Posterior cingulate gyrus (tissue), 11 donors: Measurements from ENCODE around the gene GALNT4.

ENCODE experiments used
- DNase-seq, 10 donors: peaks; one replicate each; pipeline versions ENCODE4 v3.0.0 to v3.0.0-alpha.2; 2020 to 2021; ENCODE audit warnings: mixed read lengths in 3 of 10
- intact Hi-C: fragments of 100-400 bp; cut with DNase I; formaldehyde crosslinking; loops from one replicate; pipeline ENCODE4 v1.15.1; 2023

The GALNT4 gene

DNA sequence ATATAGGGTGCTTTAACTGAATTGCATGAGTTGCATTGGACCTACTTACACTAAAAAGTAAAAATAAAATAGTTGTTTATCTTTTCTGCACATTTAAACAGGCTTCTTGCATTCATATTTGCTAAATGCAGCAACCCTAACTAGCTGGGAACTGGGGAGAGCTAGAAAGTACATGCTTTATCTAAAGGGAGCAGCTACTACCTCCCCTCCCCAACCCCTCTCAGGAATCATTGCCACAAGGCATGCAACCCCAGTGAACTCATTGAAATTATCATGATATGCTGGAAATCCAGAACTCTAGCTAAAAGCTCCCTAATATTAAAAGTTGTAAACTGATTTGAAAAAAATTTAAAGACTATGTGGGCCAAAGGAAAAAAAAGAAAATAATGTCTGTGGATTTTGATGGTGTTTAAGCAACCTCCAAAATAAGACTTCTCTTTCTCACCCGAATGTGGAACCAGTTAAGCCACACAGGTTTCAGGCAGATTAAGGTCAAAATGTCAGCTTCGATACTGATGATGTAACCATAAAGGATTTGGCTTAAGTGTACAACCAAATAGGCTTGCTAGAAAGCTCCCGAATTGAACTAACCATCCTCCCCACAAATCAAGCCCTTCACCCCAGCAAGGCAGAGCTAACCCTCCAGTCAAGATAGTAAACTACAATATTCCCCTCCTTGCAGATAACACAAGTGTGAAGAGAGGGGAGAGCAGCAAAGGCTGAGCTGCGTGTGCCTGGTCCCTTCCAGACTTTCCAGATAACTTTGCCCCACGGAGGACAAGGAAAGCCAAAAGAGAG is 15.0 kb upstream of the GALNT4 start:
- intact Hi-C loops = loop anchor here (5.0 to 10.0 kb wide), 2 partner anchors 563 to 1395 kb away; no protein-coding TSS in a partner anchor

GRCh38 chr12:89538897-89539296 is 14.3 kb upstream of the GALNT4 start:
- intact Hi-C loops = no loop called here
- no peak for DNase-seq

More for the DNA sequence above, 15.0 kb upstream of the GALNT4 start:
- no peak for DNase-seq

- intact Hi-C loops = no loop called here
- no peak for DNase-seq
Measured at GRCh38 chr12:89537389-89537788, 12.8 kb upstream of the GALNT4 start.

GRCh38 chr12:89529738-89530137 is 5.1 kb upstream of the GALNT4 start:
- intact Hi-C loops = loop anchor here (1.0 to 5.0 kb wide), 3 partner anchors 58 to 1387 kb away; partner anchors contain the start of genes CEP290 and TMTC3
- DNase-seq = no peak

DNA sequence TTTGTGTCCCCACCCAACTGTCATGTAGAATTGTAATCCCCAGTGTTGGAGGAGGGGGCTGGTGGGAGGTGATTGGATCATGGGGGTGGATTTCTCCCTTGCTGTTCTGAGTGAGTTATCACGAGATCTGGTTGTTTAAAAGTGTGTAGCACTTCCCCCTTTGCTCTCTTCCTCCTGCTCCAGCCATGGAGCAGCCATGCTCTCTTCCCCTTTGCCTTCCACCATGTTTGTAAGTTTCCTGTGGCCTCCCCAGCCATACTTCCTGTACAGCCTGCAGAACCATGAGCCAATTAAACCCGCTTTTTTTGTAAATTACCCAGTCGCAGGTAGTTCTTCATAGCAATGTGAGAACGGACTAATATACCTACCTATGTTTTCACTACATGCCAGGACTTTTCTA is 3.8 kb upstream of the GALNT4 start:
- intact Hi-C loops = loop anchor here (5.0 kb wide), 1 partner anchor 1386 kb away; the partner anchor contains the start of genes CEP290 and TMTC3
- no peak for DNase-seq

DNA sequence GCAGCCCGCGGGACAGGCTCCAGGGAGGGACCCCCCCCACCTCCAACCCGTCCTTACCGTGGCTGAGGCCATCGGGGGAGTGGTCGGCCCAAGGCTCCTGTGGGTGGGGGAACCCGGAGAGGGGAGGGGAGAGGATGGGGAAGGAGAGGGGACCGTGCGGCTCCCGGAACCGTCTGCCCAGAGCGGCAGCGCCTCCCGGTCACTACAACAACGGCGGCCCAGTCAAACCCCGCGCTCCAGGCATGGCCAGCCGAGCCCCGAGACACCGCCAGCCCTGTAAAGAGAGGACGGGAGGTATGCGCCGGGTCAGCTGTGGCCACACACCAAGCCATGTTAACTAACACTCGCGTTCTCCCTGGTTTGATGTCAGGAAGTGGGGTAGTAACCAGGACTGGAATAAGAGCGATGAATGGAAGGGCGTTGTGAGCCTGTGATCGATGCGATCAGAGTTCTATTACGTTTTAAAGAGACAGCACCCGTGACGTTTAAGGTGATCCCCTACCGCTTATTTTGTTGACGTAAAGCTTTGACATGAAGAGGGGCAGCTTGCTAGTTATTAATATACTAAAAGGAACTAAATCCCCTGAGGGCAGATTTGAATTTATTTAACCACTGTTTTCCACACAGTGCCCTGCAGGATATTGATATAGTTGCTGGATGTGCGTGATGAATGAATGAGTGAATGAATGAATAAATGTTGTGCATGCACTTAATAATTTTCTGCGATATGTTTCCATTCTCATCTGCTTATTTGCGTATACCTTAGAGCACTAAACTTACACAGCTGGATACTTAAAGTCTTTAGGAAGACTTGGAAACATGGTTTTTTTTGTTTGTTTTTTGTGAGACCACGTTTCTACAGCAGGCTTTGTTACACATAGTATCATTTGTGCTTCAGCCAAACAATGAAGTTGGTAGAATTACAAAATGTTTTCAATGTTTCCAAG is 1.5 kb upstream of the GALNT4 start, which contains the start of gene POC1B:
POC1B (minus strand) TSS at position 224 of the 947 bp plus-strand sequence; CDS start at position 72, 152 bp downstream.
- peak; percentile 77 to 97 (median 86) for DNase-seq
- intact Hi-C loops = loop anchor here (5.0 kb wide), 1 partner anchor 1384 kb away; the partner anchor contains the start of genes CEP290 and TMTC3

- intact Hi-C loops = loop anchor here (5.0 kb wide), 1 partner anchor 1383 kb away; the partner anchor contains the start of genes CEP290 and TMTC3
- peak in 9 of 10 donors; percentile 19 to 91 (median 34) for DNase-seq
Measured at GRCh38 chr12:89525305-89525823, 768 bp upstream of the GALNT4 start.

GRCh38 chr12:89523843-89524540 is 604 bp downstream of the GALNT4 start:
- intact Hi-C loops = loop anchor here (1.0 kb wide), 1 partner anchor 54 kb away; no protein-coding TSS in a partner anchor
- peak in 1 of 10 donors; percentile 29 for DNase-seq

GRCh38 chr12:89523393-89523792 is 1.2 kb downstream of the GALNT4 start:
- no peak for DNase-seq
- intact Hi-C loops = no loop called here

- no peak for DNase-seq
- intact Hi-C loops = no loop called here
Measured at GRCh38 chr12:89521364-89522223, 3.0 kb downstream of the GALNT4 start.

GRCh38 chr12:89517720-89518119 is 6.9 kb downstream of the GALNT4 start:
- intact Hi-C loops = no loop called here

DNA sequence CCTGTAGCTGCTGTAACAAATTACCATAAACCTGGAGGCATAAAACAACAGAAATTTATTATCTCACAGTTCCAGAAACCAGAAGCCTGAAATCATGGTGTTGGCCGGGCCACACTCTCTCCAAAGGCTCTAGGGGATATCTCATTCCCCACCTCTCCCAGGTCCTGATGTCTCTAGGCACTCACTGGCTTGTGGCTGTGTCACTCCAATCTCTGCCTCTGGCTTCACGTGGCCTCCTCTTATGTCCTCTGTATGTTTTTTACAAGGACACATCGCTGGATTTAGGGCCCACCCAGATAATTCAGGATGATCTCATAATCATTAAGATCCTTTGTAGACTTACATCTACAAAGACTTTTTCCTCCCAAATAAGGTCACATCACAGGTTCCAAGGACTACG is 8.0 kb downstream of the GALNT4 start:
- intact Hi-C loops = no loop called here

More at GRCh38 chr12:89517720-89518119, 6.9 kb downstream of the GALNT4 start:
- DNase-seq = no peak

GRCh38 chr12:89514751-89515150 is 9.8 kb downstream of the GALNT4 start:
- intact Hi-C loops = no loop called here
- DNase-seq = no peak

More for the DNA sequence above, 8.0 kb downstream of the GALNT4 start:
- no peak for DNase-seq

DNA sequence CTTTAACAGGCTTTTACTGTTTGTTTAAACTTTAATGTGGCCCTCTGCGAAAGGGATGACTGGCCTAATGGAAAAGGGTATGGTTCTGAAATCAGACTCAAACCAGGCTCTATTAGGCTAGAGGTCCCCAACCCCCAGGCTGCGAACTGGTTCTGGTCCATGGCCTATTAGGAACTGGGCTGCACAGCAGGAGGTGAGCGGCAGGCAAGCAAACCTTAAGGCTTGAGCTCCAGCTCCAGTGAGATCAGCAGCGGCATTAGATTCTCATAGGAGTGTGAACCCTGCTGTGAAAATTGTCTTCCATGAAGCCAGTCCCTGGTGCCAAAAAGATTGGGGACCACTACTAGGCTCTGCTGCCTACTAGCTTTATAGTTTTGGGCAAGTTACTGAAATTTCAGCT is 11.1 kb downstream of the GALNT4 start:
- no peak for DNase-seq
- intact Hi-C loops = no loop called here

DNA sequence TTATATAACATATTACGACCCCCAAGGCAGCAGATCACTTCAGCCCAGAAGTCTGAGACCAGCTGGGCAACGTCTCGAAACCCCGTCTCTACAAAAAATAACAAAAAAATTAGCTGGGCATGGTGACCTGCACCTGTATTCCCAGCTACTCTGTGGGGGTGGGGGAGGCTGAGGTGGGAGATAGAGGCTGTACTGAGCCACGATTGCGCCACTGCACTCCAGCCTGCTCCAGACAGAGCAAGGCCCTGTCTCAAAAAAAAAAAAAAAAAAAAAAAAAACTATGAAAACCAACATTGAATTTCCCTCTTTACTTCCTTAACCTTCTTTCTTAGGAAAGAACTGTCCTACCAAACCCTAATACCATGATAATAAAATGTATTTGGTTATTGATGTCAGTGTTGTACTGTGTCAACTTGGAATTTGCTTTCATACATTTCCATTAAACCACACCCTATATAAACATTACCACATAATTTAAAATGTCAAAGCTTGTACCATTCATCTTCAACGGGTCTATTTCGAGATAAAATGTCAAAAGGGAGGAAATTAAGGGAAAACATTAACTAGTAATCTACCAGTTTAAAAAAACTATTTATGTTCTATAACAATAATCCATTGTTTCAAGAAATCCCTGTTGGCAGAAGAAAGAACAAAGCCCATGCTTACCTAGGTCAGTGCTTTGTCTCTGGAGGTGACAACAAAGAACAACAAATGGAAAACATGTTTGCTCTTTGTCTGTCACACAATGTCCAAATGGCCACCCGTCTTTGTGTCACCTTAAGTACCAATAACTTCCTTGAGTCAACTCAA is 17.4 kb downstream of the GALNT4 start:
- intact Hi-C loops = no loop called here
- DNase-seq = no peak

GRCh38 chr12:89506050-89506449 is 18.5 kb downstream of the GALNT4 start:
- no peak for DNase-seq
- intact Hi-C loops = no loop called here

DNA sequence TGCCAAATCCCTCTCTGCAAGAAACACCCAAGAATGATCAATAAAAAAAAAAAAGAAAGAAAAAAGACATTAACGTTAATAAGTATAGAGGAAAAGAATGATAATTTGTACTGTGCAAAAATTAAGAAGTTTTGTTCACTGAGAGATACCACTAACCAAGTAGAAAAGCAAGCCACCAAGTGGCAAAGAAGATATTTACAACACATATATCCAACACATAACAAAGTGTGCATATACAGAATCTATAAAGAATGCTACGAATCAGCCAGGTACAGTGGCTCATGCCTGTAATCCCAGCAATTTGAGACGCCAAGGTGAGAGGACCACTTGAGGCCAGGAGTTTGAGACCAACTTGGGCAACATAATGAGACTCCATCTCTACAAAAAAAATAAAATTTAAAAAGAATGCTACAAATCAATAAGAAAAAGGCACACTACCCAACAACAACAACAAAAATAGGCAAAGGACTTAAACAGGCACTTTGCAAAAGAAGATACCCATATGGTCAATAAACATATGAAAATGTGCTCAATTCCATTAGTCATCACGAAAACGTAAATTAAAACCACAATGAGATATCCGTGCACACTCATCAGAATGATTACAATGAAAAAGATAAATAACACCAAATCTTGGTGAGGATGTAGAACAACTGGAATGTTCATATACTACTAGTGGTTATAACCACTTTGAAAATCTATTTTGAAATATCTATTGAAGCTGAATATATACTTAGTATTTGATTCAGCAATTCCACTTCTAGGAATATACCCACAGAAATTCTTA is 19.8 kb downstream of the GALNT4 start:
- intact Hi-C loops = no loop called here
- no peak for DNase-seq
